HepG2 (cell line): ENCODE data around the gene SHISA4. TPM values are rescaled to one million over a fixed set of nuclear protein-coding genes. Genes with fewer than 3 reads are reported as not detected.

Experiments used
- ATAC-seq: fragments of 200-7000 bp; cut with Tn5 transposase; 3 replicates; pipeline ENCODE4 v1.9.1; 2020; ENCODE audit warnings: mild to moderate bottlenecking, moderate library complexity
- BruUV-seq: library from RNA; stranded (reverse); fragments of 400-500 nt; replicated peaks from 2 replicates; lab custom pipeline; 2021; lab: Mats Ljungman, UMichigan
- CTCF ChIA-PET: fragments of 300-600 bp; formaldehyde crosslinking; extraction: SDS; loops from one replicate; lab custom pipeline; 2021; ENCODE audit warnings: low total read pairs, inconsistent platforms, low intra/inter-chr PET ratio; lab: Yijun Ruan, JAX
- POLR2A ChIA-PET: fragments of 350-600 bp; sonication (Branson Sonifier 250); formaldehyde crosslinking; loops from one replicate; lab custom pipeline; 2020; ENCODE audit warnings: antibody characterized with exemption, inconsistent platforms; lab: Yijun Ruan, JAX
- DNase-seq: peaks from one replicate; pipeline ENCODE4 v3.0.0-alpha.2; 2015; ENCODE audit warnings: low spot score
- FAIRE-seq: peaks from 3 replicates; lab custom pipeline; 2011; peaks lifted over from hg19 to GRCh38; lab: Jason Lieb, UNC
- H2AFZ ChIP-seq: one replicate; pipeline ENCODE4 v1.6.1; 2011; ENCODE audit warnings: low read length, inconsistent platforms
- H3K27ac ChIP-seq: fragments of 300-600 bp; 3 replicates; pipeline ENCODE4 v1.8.0; 2011; ENCODE audit warnings: mixed run types, mild to moderate bottlenecking, mixed read lengths, low read length, inconsistent platforms; ENCODE audit not compliant: insufficient read depth; ENCODE audit errors: extremely low read length
- H3K27me3 ChIP-seq, 2 experiments: fragments of 200-600 bp in 1 of 2; 2 replicates in 1 of 2; 3 replicates in 1 of 2; pipeline versions ENCODE4 v1.6.0 to v1.8.0; 2011; ENCODE audit warnings: low read length in 2 of 2, mild to moderate bottlenecking in 2 of 2, moderate library complexity in 2 of 2, inconsistent platforms in 1 of 2; ENCODE audit not compliant: insufficient read depth in 2 of 2, control insufficient read depth in 1 of 2
- H3K36me3 ChIP-seq, 2 experiments: fragments of 200-600 bp in 1 of 2; replicated peaks in 1 of 2; 2 replicates in 1 of 2; 3 replicates in 1 of 2; pipeline versions ENCODE4 v1.5.1 to v1.8.0; 2011; ENCODE audit warnings: low read length in 2 of 2, inconsistent platforms in 1 of 2; ENCODE audit not compliant: insufficient read depth in 2 of 2, control insufficient read depth in 1 of 2
- H3K4me1 ChIP-seq: 2 replicates; pipeline ENCODE4 v1.5.1; 2012; ENCODE audit warnings: low read length, inconsistent platforms; ENCODE audit not compliant: insufficient read depth
- H3K4me2 ChIP-seq: 2 replicates; pipeline ENCODE4 v1.6.0; 2011; ENCODE audit warnings: low read depth, low read length, inconsistent platforms
- H3K4me3 ChIP-seq, 3 experiments: fragments of 200-600 bp in 1 of 3; sonication (generic), shearing (Covaris generic) in 1 of 3; replicated peaks in 1 of 3; 2 replicates each; pipeline ENCODE4 v1.5.1; 2011 to 2016; ENCODE audit warnings: low read length in 3 of 3, inconsistent platforms in 2 of 3, low read depth in 2 of 3, mild to moderate bottlenecking in 2 of 3, control low read depth in 1 of 3, mixed read lengths in 1 of 3; ENCODE audit not compliant: insufficient read depth in 1 of 3
- H3K79me2 ChIP-seq: one replicate; pipeline ENCODE4 v1.6.1; 2011; ENCODE audit warnings: low read length, inconsistent platforms; ENCODE audit not compliant: insufficient read depth
- H3K9ac ChIP-seq: 2 replicates; pipeline ENCODE4 v1.6.0; 2011; ENCODE audit warnings: mild to moderate bottlenecking, low read depth, low read length, inconsistent platforms; ENCODE audit not compliant: insufficient read depth
- H3K9me3 ChIP-seq: 2 replicates; pipeline ENCODE4 v1.5.1; 2012; ENCODE audit warnings: mild to moderate bottlenecking, low read length
- H4K20me1 ChIP-seq: 2 replicates; pipeline ENCODE4 v1.6.0; 2011; ENCODE audit warnings: inconsistent platforms, mild to moderate bottlenecking, low read length, moderate library complexity; ENCODE audit not compliant: insufficient read depth
- GATAD1 ChIP-seq: IDR thresholded peaks from 2 replicates; pipeline ENCODE4 v1.6.1; 2016; ENCODE audit warnings: missing genetic modification reagents, missing compliant biosample characterization
- POLR2G ChIP-seq: fragments of 200-400 bp; formaldehyde crosslinking; IDR thresholded peaks from 2 replicates; pipeline ENCODE4 v1.6.1; 2018; ENCODE audit warnings: mild to moderate bottlenecking, low read depth, low read length, moderate library complexity
- STAG1 ChIP-seq: sonication (generic); formaldehyde crosslinking; IDR thresholded peaks from 2 replicates; pipeline ENCODE4 v1.4.0; 2020; ENCODE audit warnings: missing genetic modification reagents
- WGBS: methylation state at CpG from one replicate; pipeline ENCODE4 v1.1.6; 2017; ENCODE audit warnings: low lambda C conversion rate; 5-methylcytosine and 5-hydroxymethylcytosine counted together
- in situ Hi-C: cut with HindIII; loops from 2 replicates; pipeline ENCODE4 v1.10.0; 2017; ENCODE audit warnings: low pct_unique_long_range_greater_than_20kb; ENCODE audit not compliant: extremely low pct_ligation_motif_present
- intact Hi-C: fragments of 100-400 bp; cut with micrococcal nuclease; formaldehyde crosslinking; loops from one replicate; pipeline ENCODE4 v1.10.0; 2022; ENCODE audit not compliant: unreplicated experiment
- polyA plus RNA-seq, 8 experiments: library from polyadenylated mRNA; depleted of rRNA in 3 of 8; stranded (reverse) in 7 of 8; unstranded in 1 of 8; fragments of >200 nt; fragmentation: Illumina TruSeq in 4 of 8; extraction: Trizol in 4 of 8; gene quantifications; 2 replicates each; pipeline versions ENCODE4 v1.2.1 to v1.2.3, GENCODE V29; 2011 to 2016; ENCODE audit warnings: low read depth in 4 of 8, missing spikeins in 1 of 8, mixed read lengths in 1 of 8; ENCODE audit not compliant: insufficient read depth in 1 of 8
- total RNA-seq, 5 experiments: library from RNA; depleted of rRNA; stranded (reverse); fragments of >200 nt; fragmentation: Illumina TruSeq; extraction: Trizol; gene quantifications; 2 replicates each; pipeline ENCODE4 v1.2.3, GENCODE V29; 2016; ENCODE audit warnings: low read depth in 1 of 5
- TF ChIP-seq, protein P1 (sequence below): sonication (generic); formaldehyde crosslinking; IDR thresholded peaks from 2 replicates; pipeline ENCODE4 v1.5.0; 2020; ENCODE audit warnings: mild to moderate bottlenecking, missing genetic modification reagents, moderate library complexity

Gene SHISA4
- total and polyA plus RNA-seq, 2 of the 13 experiments (the other 11 are each of a cell fraction or from before 2014, with no cell fraction given), result 0.51 to 1.0 TPM

GRCh38 chr1:201877877-201878401 lies 10.8 kb upstream of the SHISA4 start:
- peak; percentile 42 for FAIRE-seq
- no peak overlapping the region for H3K4me2 ChIP-seq
- WGBS, result 96% methylated on average over 4 of the region's 6 CpGs

More at GRCh38 chr1:201877877-201878401, 10.8 kb upstream of the SHISA4 start:
- intact Hi-C loops (loop anchor here (1.0 kb wide), 1 partner anchor 94 kb away; no protein-coding TSS in a partner anchor), in situ Hi-C loops (no loop called here)
- DNase-seq (peak; percentile 40), ATAC-seq (peak; percentile 69)
- no peaks in the 10 kb centered on the region; the same call in 1 of the 2 replicates for H4K20me1 ChIP-seq
- H3K79me2 ChIP-seq, result no peaks in the 10 kb centered on the region
- H3K4me1 ChIP-seq, result no peaks in the 10 kb centered on the region
- no peak overlapping the region for H3K9ac ChIP-seq
- H2AFZ ChIP-seq, result no peak overlapping the region
- H3K36me3 ChIP-seq, result peaks cover 9 to 26% of the 10 kb centered on the region in 2 experiments; a peak in 4 of 5 replicates
- CTCF ChIA-PET, result interaction anchor here (1.3 kb wide), 1 partner anchor 95 kb away, joined by 4 read pairs; no protein-coding TSS in a partner anchor
- H3K9me3 ChIP-seq, result no peaks in the 10 kb centered on the region
- TF ChIP-seq POLR2G, result peak; percentile 22; the same call in 1 of the 2 replicates
- peak; percentile 42 for TF ChIP-seq STAG1
- TF ChIP-seq GATAD1, result no peak
- TF ChIP-seq, protein P1, sequence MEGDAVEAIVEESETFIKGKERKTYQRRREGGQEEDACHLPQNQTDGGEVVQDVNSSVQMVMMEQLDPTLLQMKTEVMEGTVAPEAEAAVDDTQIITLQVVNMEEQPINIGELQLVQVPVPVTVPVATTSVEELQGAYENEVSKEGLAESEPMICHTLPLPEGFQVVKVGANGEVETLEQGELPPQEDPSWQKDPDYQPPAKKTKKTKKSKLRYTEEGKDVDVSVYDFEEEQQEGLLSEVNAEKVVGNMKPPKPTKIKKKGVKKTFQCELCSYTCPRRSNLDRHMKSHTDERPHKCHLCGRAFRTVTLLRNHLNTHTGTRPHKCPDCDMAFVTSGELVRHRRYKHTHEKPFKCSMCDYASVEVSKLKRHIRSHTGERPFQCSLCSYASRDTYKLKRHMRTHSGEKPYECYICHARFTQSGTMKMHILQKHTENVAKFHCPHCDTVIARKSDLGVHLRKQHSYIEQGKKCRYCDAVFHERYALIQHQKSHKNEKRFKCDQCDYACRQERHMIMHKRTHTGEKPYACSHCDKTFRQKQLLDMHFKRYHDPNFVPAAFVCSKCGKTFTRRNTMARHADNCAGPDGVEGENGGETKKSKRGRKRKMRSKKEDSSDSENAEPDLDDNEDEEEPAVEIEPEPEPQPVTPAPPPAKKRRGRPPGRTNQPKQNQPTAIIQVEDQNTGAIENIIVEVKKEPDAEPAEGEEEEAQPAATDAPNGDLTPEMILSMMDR (CRISPR knock-in tag), result peak; percentile 63
- no peaks in the 10 kb centered on the region for H3K27me3 ChIP-seq
- POLR2A ChIA-PET, result interaction anchor here (1.0 kb wide), 1 partner anchor 94 kb away, joined by 3 read pairs; no protein-coding TSS in a partner anchor
- no peak overlapping the region for H3K4me3 ChIP-seq
- H3K27ac ChIP-seq, result no peak overlapping the region
- no TSS peak for BruUV-seq
